ACHN (cell line): Measurements from ENCODE around the gene SERTM2.
"Not testable (repeated sequence)": the region's sequence is repeated elsewhere in the genome, so short reads cannot be mapped to it uniquely, and the experiment has no call there.

ENCODE experiments used
- DNase-seq: peaks from one replicate; pipeline ENCODE4 v3.0.0-alpha.2; 2015
- in situ Hi-C: cut with HindIII; loops from 2 replicates; pipeline ENCODE4 v1.10.0; 2017; ENCODE audit warnings: low sequenced_read_pairs, low pct_ligation_motif_present, low pct_unique_long_range_greater_than_20kb

Gene SERTM2

GRCh38 chrX:111543212-111543741 is 31.8 kb downstream of the SERTM2 start:
- in situ Hi-C loops = no loop called here
- no peak for DNase-seq

GRCh38 chrX:111549235-111549634 is 37.8 kb downstream of the SERTM2 start:
- DNase-seq, in situ Hi-C loops: not testable (repeated sequence)

- no peak for DNase-seq
- in situ Hi-C loops = no loop called here
Observed at GRCh38 chrX:111555406-111555958, 44.0 kb downstream of the SERTM2 start.

- in situ Hi-C loops = no loop called here
- DNase-seq = no peak
Observed at GRCh38 chrX:111560801-111561200, 49.4 kb downstream of the SERTM2 start.

GRCh38 chrX:111561851-111562250 is 50.4 kb downstream of the SERTM2 start:
- DNase-seq = no peak
- in situ Hi-C loops = no loop called here

GRCh38 chrX:111567542-111568255 is 56.3 kb downstream of the SERTM2 start:
- no peak for DNase-seq
- in situ Hi-C loops = no loop called here

GRCh38 chrX:111568354-111568753 is 56.9 kb downstream of the SERTM2 start:
- in situ Hi-C loops = no loop called here
- peak; percentile 10 for DNase-seq

GRCh38 chrX:111568817-111569216 is 57.4 kb downstream of the SERTM2 start:
- no peak for DNase-seq
- in situ Hi-C loops = no loop called here
